HL-60 (cell line): ENCODE data around the gene ALAD.
"Not testable (repeated sequence)": the region's sequence is repeated elsewhere in the genome, so short reads cannot be mapped to it uniquely, and the experiment has no call there.

Experiments
- DNase-seq, 2 experiments: peaks; one replicate each; pipeline ENCODE4 v3.0.0-alpha.2; 2010 to 2020; ENCODE audit warnings: low read depth in 1 of 2, low spot score in 1 of 2
- H3K27ac ChIP-seq: fragments of 250-450 bp; sonication (Bioruptor Pico); replicated peaks from 2 replicates; pipeline ENCODE4 v1.5.1; 2020; ENCODE audit warnings: mild to moderate bottlenecking, moderate library complexity
- H3K27me3 ChIP-seq: fragments of 250-450 bp; sonication (Bioruptor Pico); 2 replicates; pipeline ENCODE4 v1.5.1; 2021; ENCODE audit warnings: mild to moderate bottlenecking, moderate library complexity; ENCODE audit not compliant: insufficient read depth, poor library complexity, severe bottlenecking
- H3K4me3 ChIP-seq: replicated peaks from 2 replicates; pipeline ENCODE4 v1.5.1; 2011; ENCODE audit warnings: mild to moderate bottlenecking, control low read depth, low read length; ENCODE audit not compliant: insufficient read depth
- CTCF ChIP-seq: IDR thresholded peaks from one replicate; pipeline ENCODE4 v1.5.1; 2011; ENCODE audit warnings: low read length, control low read depth, inconsistent platforms; ENCODE audit not compliant: insufficient read depth
- GABPA ChIP-seq: IDR thresholded peaks from 2 replicates; pipeline ENCODE4 v1.6.1; 2012; ENCODE audit warnings: low read depth
- POLR2AphosphoS5 ChIP-seq: IDR thresholded peaks from 2 replicates; pipeline ENCODE4 v1.6.1; 2012; ENCODE audit warnings: low read depth
- REST ChIP-seq: IDR thresholded peaks from 2 replicates; pipeline ENCODE4 v1.6.1; 2012; ENCODE audit warnings: low read depth; ENCODE audit not compliant: insufficient replicate concordance
- SPI1 ChIP-seq: IDR thresholded peaks from 2 replicates; pipeline ENCODE4 v1.6.1; 2012; ENCODE audit warnings: low read depth, mild to moderate bottlenecking, borderline replicate concordance

The ALAD gene

GRCh38 chr9:113444736-113445135, 43.7 kb upstream of the ALAD start:
- peak overlapping the region; percentile 66 for H3K27ac ChIP-seq
- H3K4me3 ChIP-seq: no peak overlapping the region
- no peaks in the 10 kb centered on the region for H3K27me3 ChIP-seq
- peak in 1 of 2 experiments; percentile 73 for DNase-seq
- TF ChIP-seq CTCF: no peak
- no peak for TF ChIP-seq SPI1
- TF ChIP-seq POLR2AphosphoS5: no peak
- TF ChIP-seq REST: no peak

DNA sequence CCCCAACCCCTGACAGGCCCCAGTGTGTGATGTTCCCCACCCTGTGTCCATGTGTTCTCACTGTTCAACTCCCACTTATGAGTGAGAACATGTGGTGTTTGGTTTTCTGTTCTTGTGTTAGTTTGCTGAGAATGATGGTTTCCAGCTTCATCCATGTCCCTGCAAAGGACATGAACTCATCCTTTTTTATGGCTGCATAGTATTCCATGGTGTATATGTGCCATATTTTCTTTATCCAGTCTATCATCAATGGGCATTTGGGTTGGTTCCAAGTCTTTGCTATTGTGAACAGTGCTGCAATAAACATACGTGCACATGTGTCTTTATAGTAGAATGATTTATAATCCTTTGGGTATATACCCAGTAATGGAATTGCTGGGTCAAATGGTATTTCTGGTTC, 36.6 kb upstream of the ALAD start:
- H3K27me3 ChIP-seq, H3K27ac ChIP-seq, H3K4me3 ChIP-seq, DNase-seq: not testable (repeated sequence)

- Histone ChIP-seq H3K27me3 (no peaks in the 10 kb centered on the region), H3K27ac (no peak overlapping the region), H3K4me3 (no peak overlapping the region)
- TF ChIP-seq GABPA (no peak), SPI1 (no peak), POLR2AphosphoS5 (no peak), CTCF (no peak), REST (no peak)
- no peak for DNase-seq
These were observed 35.8 kb upstream of the ALAD start for GRCh38 chr9:113436728-113437515.

DNA sequence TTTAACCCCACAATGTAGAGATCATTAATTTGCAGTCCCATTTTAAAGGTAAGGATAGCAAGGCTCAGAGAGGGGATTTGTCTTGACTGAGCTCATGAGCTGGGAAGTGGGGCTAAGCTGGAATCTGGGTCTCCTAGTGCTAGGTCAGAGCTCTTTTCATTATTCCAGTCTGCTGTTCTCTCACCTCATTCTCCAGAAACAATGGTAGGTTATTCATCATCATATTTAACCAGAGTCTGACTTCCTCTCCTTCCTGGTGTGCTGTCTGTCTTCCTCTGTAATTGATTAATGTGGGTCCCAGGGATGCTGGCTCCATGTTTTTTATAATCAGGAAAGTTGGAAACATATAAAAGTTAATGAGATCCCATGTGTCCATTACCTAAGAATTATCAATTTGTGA, 30.1 kb upstream of the ALAD start:
- no peak for DNase-seq
- no peak overlapping the region for H3K27ac ChIP-seq
- TF ChIP-seq CTCF (no peak), GABPA (no peak), POLR2AphosphoS5 (no peak), REST (no peak), SPI1 (no peak)
- no peak overlapping the region for H3K4me3 ChIP-seq
- H3K27me3 ChIP-seq: no peaks in the 10 kb centered on the region
